Mucosa of descending colon (tissue), 3 donors: ENCODE data around the gene TBC1D12. TPM values are rescaled to one million over a fixed set of nuclear protein-coding genes. Genes with fewer than 3 reads are reported as not detected.

ENCODE experiments used
- ATAC-seq: fragments of 200-7000 bp; cut with Tn5 transposase; one replicate; pipeline ENCODE4 v1.9.1; 2020; ENCODE audit warnings: mild to moderate bottlenecking, moderate library complexity
- DNase-seq, 3 donors: peaks; one replicate each; pipeline ENCODE4 v3.0.0-alpha.2; 2020
- H3K36me3 ChIP-seq: fragments of 200-600 bp; one replicate; pipeline ENCODE4 v1.8.0; 2021; ENCODE audit warnings: low read depth, mild to moderate bottlenecking
- H3K4me1 ChIP-seq: fragments of 200-600 bp; one replicate; pipeline ENCODE4 v1.8.0; 2021; ENCODE audit warnings: low read depth, mild to moderate bottlenecking
- H3K4me3 ChIP-seq: fragments of 200-600 bp; one replicate; pipeline ENCODE4 v1.8.0; 2021; ENCODE audit warnings: mild to moderate bottlenecking
- H3K9me3 ChIP-seq: fragments of 200-600 bp; one replicate; pipeline ENCODE4 v1.8.0; 2021; ENCODE audit warnings: mild to moderate bottlenecking
- intact Hi-C, 2 donors: fragments of 100-400 bp; cut with DNase I in 1 of 2; cut with micrococcal nuclease in 1 of 2; formaldehyde crosslinking; loops; one replicate each; pipeline versions ENCODE4 v1.11.0 to v1.11.1; 2022; cut with DNase I, micrococcal nuclease
- total RNA-seq, 3 donors: library from RNA; stranded (reverse); fragmentation: NEBNext Ultra II Directional in 2 of 3; extraction: Animal tissue kit (Norgen Biotek cat#: 25700) in 2 of 3; gene quantifications; one replicate each; pipeline versions ENCODE4 v1.2.1 to v1.2.4, GENCODE V29; 2021 to 2023
- TF ChIP-seq, protein P1 (sequence below): fragments of 200-600 bp; IDR thresholded peaks from one replicate; pipeline ENCODE4 v1.8.0; 2022; ENCODE audit warnings: antibody characterized with exemption, mild to moderate bottlenecking
- donor health status: DM: no; HTN: no; CAD: no; lungs with moderate emphysema.
- donor health status: DM: no; HTN: no; CAD: no.
- donor health status: DM: no; HTN: yes; CAD: no.

The TBC1D12 gene
- total RNA-seq, 3 donors from 2014 or later, result 13.6 to 20.2 (median 18.5) TPM

GRCh38 chr10:94407668-94408067 lies 5.3 kb downstream of the TBC1D12 start:
- no peak for DNase-seq
- no peaks in the 10 kb centered on the region for H3K36me3 ChIP-seq
- peaks cover 13% of the 10 kb centered on the region for H3K4me1 ChIP-seq
- TF ChIP-seq, protein P1, sequence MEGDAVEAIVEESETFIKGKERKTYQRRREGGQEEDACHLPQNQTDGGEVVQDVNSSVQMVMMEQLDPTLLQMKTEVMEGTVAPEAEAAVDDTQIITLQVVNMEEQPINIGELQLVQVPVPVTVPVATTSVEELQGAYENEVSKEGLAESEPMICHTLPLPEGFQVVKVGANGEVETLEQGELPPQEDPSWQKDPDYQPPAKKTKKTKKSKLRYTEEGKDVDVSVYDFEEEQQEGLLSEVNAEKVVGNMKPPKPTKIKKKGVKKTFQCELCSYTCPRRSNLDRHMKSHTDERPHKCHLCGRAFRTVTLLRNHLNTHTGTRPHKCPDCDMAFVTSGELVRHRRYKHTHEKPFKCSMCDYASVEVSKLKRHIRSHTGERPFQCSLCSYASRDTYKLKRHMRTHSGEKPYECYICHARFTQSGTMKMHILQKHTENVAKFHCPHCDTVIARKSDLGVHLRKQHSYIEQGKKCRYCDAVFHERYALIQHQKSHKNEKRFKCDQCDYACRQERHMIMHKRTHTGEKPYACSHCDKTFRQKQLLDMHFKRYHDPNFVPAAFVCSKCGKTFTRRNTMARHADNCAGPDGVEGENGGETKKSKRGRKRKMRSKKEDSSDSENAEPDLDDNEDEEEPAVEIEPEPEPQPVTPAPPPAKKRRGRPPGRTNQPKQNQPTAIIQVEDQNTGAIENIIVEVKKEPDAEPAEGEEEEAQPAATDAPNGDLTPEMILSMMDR, result no peak
- no peak overlapping the region for H3K4me3 ChIP-seq
- intact Hi-C loops, result no loop called here
- no peaks in the 10 kb centered on the region for H3K9me3 ChIP-seq
- ATAC-seq, result no peak

DNA sequence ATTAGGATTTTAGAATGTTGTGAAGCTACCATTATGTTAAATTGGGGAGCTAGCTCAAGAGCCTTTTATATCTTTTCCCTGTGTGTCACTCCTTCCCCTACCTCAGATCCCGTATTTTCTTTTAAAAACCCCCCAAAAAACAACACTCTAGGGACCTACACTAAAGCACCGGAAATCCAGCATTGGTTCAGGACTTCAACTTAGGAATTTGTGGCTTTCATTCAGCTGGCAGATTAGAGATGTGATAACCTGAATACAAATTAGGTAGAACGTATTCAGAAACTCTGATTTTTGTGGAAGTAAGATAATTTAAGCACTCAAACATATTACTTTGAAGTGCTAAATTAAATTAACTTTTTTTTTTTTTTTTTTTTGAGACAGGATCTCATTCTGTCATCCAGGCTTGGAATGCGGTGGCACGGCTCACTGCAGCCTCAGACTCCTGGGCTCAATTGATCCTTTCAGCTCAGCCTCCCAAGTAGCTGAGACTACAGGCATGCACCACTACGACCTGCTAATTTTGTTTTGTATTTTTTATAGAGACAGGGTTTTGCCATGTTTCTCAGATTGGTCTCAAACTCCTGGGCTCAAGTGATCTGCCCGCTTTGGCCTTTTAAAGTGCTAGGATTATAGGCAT lies 6.8 kb downstream of the TBC1D12 start:
- TF ChIP-seq, protein P1, result no peak
- no peak for ATAC-seq
- no peak overlapping the region for H3K4me3 ChIP-seq
- no peak for DNase-seq
- no peaks in the 10 kb centered on the region for H3K9me3 ChIP-seq
- no peaks in the 10 kb centered on the region for H3K36me3 ChIP-seq
- H3K4me1 ChIP-seq, result peaks cover 14% of the 10 kb centered on the region
- intact Hi-C loops, result no loop called here

- peaks cover 4% of the 10 kb centered on the region for H3K4me1 ChIP-seq
- DNase-seq (no peak), ATAC-seq (no peak)
- TF ChIP-seq, protein P1, result no peak
- no peaks in the 10 kb centered on the region for H3K36me3 ChIP-seq
- no peak overlapping the region for H3K4me3 ChIP-seq
- intact Hi-C loops, result no loop called here
- no peaks in the 10 kb centered on the region for H3K9me3 ChIP-seq
These were observed 9.0 kb downstream of the TBC1D12 start for GRCh38 chr10:94411304-94411703.

DNA sequence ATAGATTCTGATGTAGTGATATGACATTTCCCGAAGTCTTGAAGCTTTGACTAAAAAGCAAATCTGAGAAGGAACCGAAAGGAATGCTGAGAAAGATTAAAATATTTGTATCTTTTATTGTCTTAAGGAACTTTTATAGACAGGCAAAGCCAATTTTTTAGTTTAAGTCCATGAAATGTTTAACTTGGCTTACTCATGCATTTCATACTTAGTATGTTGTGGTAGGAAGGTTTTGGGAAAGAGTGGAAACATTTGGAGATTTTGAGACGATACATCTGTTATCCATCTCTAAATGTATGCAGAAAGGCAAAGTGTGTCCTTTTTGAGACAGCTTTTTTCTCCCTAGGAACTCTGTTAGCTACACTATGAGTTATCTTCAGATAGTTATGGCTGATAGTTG lies 10.1 kb downstream of the TBC1D12 start:
- DNase-seq (no peak), ATAC-seq (no peak)
- Histone ChIP-seq H3K9me3 (no peaks in the 10 kb centered on the region), H3K4me1 (peaks cover 4% of the 10 kb centered on the region), H3K4me3 (no peak overlapping the region), H3K36me3 (no peaks in the 10 kb centered on the region)
- intact Hi-C loops, result no loop called here
- TF ChIP-seq, protein P1, result no peak

DNA sequence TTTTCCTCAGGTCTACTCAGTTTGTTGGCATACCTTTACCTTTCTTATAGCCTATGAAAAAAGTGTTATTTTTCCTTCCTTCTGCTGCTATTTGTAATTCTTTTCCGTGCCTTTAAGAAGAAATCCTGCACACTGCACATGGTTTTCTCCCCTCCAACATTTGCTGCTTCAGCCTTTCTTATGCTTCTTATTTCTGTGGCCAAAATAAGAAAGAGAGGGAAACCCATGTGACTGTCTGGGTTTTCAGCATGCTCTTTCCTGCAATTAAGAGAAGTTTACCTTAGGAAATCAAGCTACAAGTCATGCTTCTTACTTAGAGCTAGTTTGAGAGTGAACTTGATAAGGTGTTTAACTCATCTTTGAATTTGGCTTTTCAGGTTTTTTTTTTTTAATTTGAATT lies 11.0 kb downstream of the TBC1D12 start:
- H3K4me3 ChIP-seq, result no peak overlapping the region

More for the DNA sequence above, 11.0 kb downstream of the TBC1D12 start:
- H3K9me3 ChIP-seq, result no peaks in the 10 kb centered on the region
- ATAC-seq, result no peak
- H3K4me1 ChIP-seq, result peaks cover 4% of the 10 kb centered on the region
- H3K36me3 ChIP-seq, result no peaks in the 10 kb centered on the region
- intact Hi-C loops, result no loop called here
- DNase-seq, result no peak
- TF ChIP-seq, protein P1, result no peak
